ENCODE results near the gene FASTK. TPM values are rescaled to one million over a fixed set of nuclear protein-coding genes. Genes with fewer than 3 reads are reported as not detected.

The FASTK gene
- total and polyA plus RNA-seq, 2 of the 4 experiments (the other 2 are of a cell fraction), result 53.8 to 115 TPM

- Histone ChIP-seq H2AK5ac (ENCODE audit: low read depth, low read length) (no peak overlapping the region), H2AFZ (replicated peaks; ENCODE audit: low read length, poor library complexity) (no peak overlapping the region), H3K14ac (replicated peaks; ENCODE audit: low read depth, low read length) (no peak overlapping the region), H3K18ac (ENCODE audit: low read depth, low read length) (no peak overlapping the region), H3K23ac (ENCODE audit: low read depth, low read length) (no peak overlapping the region), H3K4ac (ENCODE audit: low read depth, low read length) (no peak overlapping the region), H4K5ac (ENCODE audit: low read depth, low read length) (no peak overlapping the region), H3K27ac (ENCODE audit: insufficient read depth, low read length) (no peak overlapping the region), H4K91ac (ENCODE audit: insufficient read depth, low read depth, low read length) (no peak overlapping the region), H3K9me1 (ENCODE audit: insufficient read depth, low read length) (0 out of 2 replicates have a peak, but pooled peaks cover 4% of the 10 kb centered on the region), H3K79me1 (ENCODE audit: low read depth in 1 of 2, low read length in 2 of 2) (peaks cover 12 to 34% of the 10 kb centered on the region in 2 experiments; a peak in 3 of 4 replicates), H3K56ac (ENCODE audit: extremely low read depth, insufficient read depth, low read length) (no peak overlapping the region), H3K27me3 (ENCODE audit: control insufficient read depth, insufficient read depth, low read length) (no peaks in the 10 kb centered on the region), H3K9ac (ENCODE audit: low read depth, low read length) (no peak overlapping the region), H4K8ac (ENCODE audit: low read depth in 2 of 2, low read length in 2 of 2) (no peak overlapping the region), H3K4me2 (ENCODE audit: low read depth, low read length) (no peak overlapping the region), H2BK5ac (ENCODE audit: low read depth, low read length, poor library complexity, severe bottlenecking) (no peak overlapping the region), H3K36me3 (ENCODE audit: control insufficient read depth, insufficient read depth, low read length) (peaks cover 86% of the 10 kb centered on the region), H2BK15ac (ENCODE audit: low read depth, low read length) (no peak overlapping the region), H2AK9ac (replicated peaks; ENCODE audit: low read depth, low read length, poor library complexity) (no peak overlapping the region), H3K9me3 (ENCODE audit: control insufficient read depth, insufficient read depth, low read length) (no peaks in the 10 kb centered on the region), H2BK20ac (ENCODE audit: low read depth, low read length) (no peak overlapping the region), H3K4me3 (ENCODE audit: insufficient read depth, low read depth, low read length) (no peak overlapping the region), H3K4me1 (ENCODE audit: control insufficient read depth, insufficient read depth, low read length) (peaks cover 6% of the 10 kb centered on the region; the same call in 1 of the 2 replicates), H4K20me1 (ENCODE audit: insufficient read depth, low read length) (peaks cover 10% of the 10 kb centered on the region), H2BK120ac (ENCODE audit: low read depth, low read length) (no peak overlapping the region)
- intact Hi-C loops (cut with micrococcal nuclease), result no loop called here
- dilution Hi-C loops (cut with HindIII; ENCODE audit: low sequenced_read_pairs, unreplicated experiment), result no loop called here
- ChIA-PET CTCF (no interaction called here), POLR2A (ENCODE audit: unreplicated experiment) (no interaction called here)
- BruUV-seq (replicated peaks), result no TSS peak
- ATAC-seq (ENCODE audit: low read depth) (no peak), DNase-seq (no peak)
- 95% methylated on average over 17 of the region's 39 CpGs; no CpG with 5 or more reads in 1 of the 2 experiments for WGBS, 2 experiments (ENCODE audit: extremely low coverage in 2 of 2, insufficient read length in 1 of 2)
- in situ Hi-C loops (cut with MboI; ENCODE audit: low sequenced_read_pairs), result no loop called here
- TF ChIP-seq MAZ (IDR thresholded peaks at IDR 0.05; ENCODE audit: borderline replicate concordance, low read depth, low read length) (no peak), NFE2L2 (IDR thresholded peaks at IDR 0.05; ENCODE audit: low read depth, low read length) (no peak), RAD21 (IDR thresholded peaks at IDR 0.05; ENCODE audit: low read length) (no peak), CTCF (conservative IDR thresholded peaks at IDR 0.05; ENCODE audit: low read depth, low read length) (no peak), FOS (IDR thresholded peaks at IDR 0.05; ENCODE audit: low read depth, low read length) (no peak), RFX5 (IDR thresholded peaks at IDR 0.05; ENCODE audit: low read depth, low read length) (no peak)
Observed at GRCh38 chr7:151071032-151071866, 9.4 kb downstream of the FASTK start.
